Peyer's patch (tissue), 4 donors: ENCODE results near the gene ZMIZ1.

ENCODE experiments used
- POLR2A ChIP-seq, 2 donors: fragments of 450-650 bp; IDR thresholded peaks; one replicate each; pipeline ENCODE4 v1.5.1; 2017; ENCODE audit warnings: antibody characterized with exemption in 2 of 2, mild to moderate bottlenecking in 2 of 2, moderate library complexity in 2 of 2
- TF ChIP-seq, protein P1 (sequence below), 6 experiments: fragments of 450-650 bp in 4 of 6; fragments of 200-600 bp in 2 of 6; sonication (generic) in 1 of 6; IDR thresholded peaks; one replicate each; pipeline ENCODE4 v1.5.1; 2017 to 2019; ENCODE audit warnings: antibody characterized with exemption in 6 of 6, mild to moderate bottlenecking in 3 of 6, moderate library complexity in 1 of 6

GRCh38 chr10:79224992-79225391 is 156.2 kb downstream of the ZMIZ1 start:
- TF ChIP-seq, protein P1, sequence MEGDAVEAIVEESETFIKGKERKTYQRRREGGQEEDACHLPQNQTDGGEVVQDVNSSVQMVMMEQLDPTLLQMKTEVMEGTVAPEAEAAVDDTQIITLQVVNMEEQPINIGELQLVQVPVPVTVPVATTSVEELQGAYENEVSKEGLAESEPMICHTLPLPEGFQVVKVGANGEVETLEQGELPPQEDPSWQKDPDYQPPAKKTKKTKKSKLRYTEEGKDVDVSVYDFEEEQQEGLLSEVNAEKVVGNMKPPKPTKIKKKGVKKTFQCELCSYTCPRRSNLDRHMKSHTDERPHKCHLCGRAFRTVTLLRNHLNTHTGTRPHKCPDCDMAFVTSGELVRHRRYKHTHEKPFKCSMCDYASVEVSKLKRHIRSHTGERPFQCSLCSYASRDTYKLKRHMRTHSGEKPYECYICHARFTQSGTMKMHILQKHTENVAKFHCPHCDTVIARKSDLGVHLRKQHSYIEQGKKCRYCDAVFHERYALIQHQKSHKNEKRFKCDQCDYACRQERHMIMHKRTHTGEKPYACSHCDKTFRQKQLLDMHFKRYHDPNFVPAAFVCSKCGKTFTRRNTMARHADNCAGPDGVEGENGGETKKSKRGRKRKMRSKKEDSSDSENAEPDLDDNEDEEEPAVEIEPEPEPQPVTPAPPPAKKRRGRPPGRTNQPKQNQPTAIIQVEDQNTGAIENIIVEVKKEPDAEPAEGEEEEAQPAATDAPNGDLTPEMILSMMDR (IDR thresholded peaks at IDR 0.05), result no peak
- no peak for TF ChIP-seq POLR2A (IDR thresholded peaks at IDR 0.05)
